Measurements from ENCODE around the gene TBX10.

- no peak for TF ChIP-seq CTCF (IDR thresholded peaks at IDR 0.05; ENCODE audit: low read depth, low read length, poor library complexity, severe bottlenecking)
- no peak for TF ChIP-seq EZH2phosphoT487 (IDR thresholded peaks at IDR 0.05; ENCODE audit: borderline replicate concordance, low read length)
These were observed 4.4 kb downstream of the TBX10 start for GRCh38 chr11:67635231-67635521.
